Activated CD4-positive, alpha-beta T cell treated with anti-CD3 and anti-CD28 coated beads, Interleukin-10, Interleukin-2, amounts not matched to agents 100 ng/mL and 50 ng/mL, durations not matched to agents 16 hours and 8 hours (primary cell): ENCODE measurements around the gene NSL1.
A peak's percentile ranks its signal among the peaks of the same experiment; 100 is the strongest.

Experiments used
- DNase-seq: peaks from one replicate; pipeline ENCODE4 v3.0.0-alpha.2; 2020

The NSL1 gene, protein sequence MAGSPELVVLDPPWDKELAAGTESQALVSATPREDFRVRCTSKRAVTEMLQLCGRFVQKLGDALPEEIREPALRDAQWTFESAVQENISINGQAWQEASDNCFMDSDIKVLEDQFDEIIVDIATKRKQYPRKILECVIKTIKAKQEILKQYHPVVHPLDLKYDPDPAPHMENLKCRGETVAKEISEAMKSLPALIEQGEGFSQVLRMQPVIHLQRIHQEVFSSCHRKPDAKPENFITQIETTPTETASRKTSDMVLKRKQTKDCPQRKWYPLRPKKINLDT

DNA sequence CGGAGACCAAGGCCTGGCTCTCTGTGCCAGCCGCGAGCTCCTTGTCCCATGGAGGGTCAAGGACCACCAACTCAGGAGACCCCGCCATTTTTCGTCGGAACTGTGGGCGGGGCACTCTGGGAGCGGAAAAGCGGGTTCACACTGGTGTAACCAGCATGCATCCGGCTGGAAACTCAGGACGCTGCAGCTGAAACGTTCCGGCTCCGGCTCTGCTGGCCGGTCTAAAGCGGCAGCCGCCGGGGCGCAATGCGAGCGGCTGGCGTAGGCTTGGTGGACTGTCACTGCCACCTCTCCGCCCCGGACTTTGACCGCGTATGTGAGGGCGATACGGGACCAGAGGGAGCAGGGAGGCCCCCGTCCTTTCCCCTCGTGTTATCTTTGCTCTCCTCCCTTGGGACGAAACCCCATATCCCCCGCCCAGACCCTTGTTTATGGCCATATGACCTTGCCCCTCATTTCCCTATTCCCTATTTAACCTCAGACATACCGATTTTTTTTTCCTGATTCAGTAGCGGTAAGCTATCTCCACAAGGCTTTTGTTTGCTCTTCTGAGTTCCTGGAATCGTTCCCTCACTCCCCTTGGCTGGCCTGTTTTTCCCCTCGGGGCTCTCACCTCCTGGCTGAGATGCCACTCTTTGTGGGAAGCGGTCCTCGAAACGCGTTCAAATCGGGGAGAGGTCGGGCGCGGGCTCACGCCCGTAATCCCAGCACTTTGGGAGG, at the start of gene NSL1, which contains the start of gene TATDN3:
NSL1 (minus strand) TSS at position 102 of the 720 bp plus-strand sequence; CDS start at position 88, 14 bp downstream.
TATDN3 (plus strand) TSS at position 219 of the 720 bp plus-strand sequence; CDS start at position 247, 28 bp downstream.
- DNase-seq, result peak; percentile 94

DNA sequence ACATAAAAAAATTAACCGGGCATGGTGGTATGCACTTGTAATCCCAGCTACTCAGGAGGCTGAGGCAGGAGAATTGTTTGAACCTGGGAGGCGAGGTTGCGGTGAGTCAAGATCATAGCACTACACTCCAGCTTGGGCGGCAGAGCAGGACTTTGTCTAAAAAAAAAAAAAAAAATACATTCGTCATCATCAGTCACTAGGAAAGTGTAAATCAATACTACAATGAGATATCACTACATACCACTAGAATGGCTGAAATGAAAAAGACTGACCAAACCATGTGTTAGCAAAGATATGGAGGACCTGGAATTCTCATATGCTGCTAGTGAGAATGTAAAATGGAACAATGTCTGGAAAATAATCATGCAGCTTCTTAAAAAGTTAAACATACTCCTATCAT, 46.6 kb upstream of the NSL1 start:
- DNase-seq, result no peak

DNA sequence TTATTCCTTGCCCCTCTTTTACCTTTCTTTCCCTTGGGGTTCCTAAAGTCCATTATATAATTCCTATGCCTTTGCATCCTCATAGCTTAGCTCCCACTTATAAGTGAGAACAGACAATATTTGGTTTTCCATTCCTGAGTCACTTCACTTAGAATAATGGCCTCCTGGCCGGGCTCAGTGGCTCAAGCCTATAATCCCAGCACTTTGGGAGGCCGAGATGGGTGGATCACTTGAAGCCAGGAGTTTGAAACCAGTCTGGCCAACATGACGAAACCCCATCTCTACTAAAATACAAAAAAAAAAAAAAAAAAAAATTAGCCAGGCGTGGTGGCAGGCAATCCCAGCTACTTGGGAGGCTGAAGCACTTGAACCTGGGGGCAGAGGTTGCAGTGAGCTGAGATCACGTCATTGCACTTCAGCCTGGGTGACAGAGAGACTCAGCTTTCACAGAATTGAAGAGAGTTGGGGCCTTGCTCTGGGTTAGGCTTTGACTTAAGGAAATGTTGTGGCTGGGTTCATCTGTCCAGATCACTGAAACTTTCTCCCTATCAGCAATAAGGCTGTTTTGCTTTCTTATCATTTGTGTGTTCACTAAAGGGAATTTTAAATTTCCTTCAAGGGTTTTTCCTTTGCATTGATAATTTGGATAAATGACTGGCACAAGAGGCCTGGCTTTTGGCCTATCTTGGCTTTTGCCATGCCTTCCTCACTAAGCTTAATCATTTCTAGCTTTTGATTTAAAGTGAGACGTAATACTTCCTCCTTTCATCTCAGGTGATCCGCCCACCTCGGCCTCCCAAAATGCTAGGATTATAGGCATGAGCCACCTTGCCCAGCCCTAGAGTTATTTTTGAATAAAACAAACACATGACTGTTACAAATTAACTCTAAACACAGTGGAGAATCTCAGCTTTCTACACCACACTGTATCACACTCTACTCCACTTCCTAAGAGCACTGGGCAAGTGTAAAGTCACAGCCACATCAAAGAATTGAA, 41.9 kb upstream of the NSL1 start:
- DNase-seq, result peak; percentile 18

DNA sequence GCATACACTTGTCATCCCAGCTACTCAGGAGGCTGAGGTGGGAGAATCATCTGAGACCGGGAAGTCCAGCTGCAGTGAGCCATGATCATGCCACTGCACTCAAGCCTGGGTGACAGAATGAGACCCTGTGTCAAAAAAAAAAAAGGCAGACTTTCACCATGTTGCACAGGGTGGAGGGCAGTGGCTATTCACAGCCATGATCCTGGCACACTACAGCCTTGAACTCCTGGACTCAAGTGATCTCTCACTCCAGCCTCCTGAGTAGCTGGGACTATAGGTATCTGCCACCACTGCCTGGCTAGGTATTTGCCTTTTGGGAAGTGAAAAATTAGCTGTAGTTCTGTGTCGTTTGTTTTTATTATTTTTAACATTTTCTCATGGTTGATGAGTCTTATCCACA, 36.8 kb upstream of the NSL1 start:
- DNase-seq, result no peak

DNA sequence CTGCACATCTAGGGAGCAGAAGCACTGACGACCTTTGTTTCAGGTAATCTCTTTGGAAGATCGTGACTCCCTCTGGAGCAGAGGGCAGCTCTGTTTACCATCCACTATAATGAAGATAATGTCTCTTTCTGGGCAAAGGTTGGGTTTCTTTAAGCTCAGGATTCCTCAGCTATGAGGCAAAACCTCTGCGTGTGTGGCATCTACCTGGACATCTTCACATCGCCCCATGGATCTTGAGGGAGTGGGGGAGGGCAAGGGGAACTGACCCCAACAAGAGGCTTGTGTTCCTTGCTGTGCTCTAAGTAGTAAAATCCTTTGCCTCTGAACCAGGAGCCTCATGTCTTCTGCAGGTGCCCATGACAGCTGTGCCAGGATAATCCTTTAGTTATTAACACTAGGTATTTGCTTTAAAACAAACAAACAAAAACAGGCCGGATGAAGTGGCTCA, 36.3 kb upstream of the NSL1 start:
- DNase-seq, result no peak

DNA sequence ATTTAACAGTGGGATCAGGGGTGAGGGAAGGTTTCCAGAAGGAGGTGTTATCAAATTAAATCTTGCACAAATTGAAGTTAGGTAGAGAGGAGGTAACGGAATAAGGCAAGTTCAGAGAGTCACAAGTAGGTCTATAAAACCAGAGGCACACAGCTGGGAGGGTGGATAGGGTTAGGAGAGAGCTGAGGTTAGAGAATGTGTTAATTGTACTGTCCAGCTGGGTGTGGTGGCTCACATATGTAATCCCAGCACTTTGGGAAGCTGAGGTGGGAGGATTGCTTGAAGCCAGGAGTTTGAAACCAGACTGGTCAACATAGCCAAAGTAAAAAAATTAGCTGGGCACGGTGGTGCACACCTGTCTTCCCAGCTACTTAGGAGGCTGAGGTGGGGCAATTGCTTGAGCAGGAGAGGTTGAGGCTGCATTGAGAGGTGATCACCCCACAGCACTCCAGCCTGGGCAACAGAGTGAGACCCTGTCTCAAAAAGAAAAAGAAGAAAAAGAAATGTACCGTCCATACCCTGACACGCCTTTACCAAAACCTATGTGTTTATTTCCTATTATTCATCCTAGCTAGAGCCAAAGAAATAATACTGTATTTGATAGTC, 35.7 kb upstream of the NSL1 start:
- DNase-seq, result no peak

DNA sequence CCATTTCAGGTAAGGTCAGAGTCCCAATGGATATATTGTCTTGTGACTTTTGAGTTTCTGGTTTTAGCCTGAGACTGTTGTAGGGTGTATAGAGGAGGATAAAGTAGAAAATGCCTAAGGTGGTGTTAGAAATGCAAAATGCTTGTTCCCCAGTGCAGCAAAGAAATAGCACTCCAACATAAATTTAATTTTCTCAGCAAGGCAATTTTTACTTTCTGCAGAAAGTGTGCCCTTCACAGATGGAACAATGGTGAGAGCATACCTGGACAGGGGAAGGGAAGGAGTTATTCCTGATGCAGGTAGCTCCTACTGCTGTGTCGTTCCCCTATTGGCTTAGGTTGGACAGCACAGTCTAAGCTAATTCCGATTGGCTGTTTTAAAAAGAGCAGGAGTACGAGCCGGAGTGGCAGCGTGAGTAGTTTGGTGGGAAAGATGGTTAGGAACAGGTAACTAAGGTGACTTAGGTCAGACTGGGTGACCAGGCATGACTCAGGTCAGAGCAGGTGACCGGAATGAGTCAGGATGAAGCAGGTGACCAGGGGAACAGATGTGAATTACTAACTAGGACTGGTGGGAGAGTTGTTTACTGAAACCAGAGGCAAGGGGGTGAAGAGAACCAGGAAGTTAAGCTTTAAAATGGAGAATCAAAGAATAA, 34.3 kb upstream of the NSL1 start:
- no peak for DNase-seq

DNA sequence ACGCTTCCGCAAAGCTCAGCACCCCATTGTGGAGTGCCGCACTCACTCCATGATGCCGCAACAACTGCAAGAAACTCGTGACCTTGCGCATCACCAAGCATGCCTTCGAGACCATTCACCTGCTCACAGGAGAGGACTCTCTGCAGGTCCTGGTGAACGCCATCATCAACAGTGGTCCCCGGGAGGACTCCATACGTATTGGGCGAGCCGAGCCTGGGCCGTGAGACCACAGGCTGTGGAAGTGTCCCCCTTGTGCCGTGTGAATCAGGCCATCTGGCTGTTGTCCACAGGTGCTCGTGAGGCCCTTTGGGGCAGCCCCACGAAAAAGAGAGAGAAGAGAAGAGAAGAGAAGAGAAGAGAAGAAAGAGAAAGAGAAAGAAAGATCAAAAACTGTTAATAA, 32.6 kb upstream of the NSL1 start:
- DNase-seq, result no peak

DNA sequence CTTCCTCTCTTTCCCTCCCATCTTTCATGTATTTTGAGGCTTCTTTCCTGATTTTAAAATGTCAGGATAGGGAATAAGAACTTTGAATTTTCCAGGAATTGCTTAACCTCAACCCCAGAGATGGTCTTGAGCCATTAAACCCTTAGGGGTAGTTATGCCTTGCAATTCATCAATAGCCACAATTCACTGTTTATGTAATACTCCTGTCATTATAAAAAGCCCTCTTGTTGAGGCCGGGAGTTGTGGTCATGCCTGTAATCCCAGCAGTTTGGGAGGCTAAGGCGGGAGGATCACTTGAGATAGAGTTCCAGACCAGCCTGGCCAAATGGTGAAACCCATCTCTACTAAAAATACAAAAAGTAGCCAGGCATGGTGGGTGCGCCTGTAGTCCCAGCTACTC, 31.4 kb upstream of the NSL1 start:
- DNase-seq, result no peak

DNA sequence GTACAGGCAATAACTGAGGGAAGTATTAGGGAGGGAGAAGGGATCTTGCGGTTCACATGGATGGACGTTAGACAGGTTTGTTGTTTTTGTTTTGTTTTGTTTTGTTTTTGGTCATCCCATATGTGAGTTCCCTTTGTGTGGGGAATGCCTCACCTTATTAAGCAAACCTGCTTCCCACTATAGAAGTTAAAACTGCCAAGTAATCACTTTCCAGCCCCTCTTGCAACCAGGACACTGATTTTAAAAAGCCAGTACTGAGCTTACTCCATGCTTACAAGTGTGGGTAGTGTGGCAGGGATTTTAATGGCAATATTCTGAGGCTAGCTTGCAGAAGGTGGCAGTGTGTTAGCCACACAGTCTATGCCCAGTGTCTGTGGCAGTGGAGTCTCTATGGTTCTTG, 29.4 kb upstream of the NSL1 start:
- no peak for DNase-seq

DNA sequence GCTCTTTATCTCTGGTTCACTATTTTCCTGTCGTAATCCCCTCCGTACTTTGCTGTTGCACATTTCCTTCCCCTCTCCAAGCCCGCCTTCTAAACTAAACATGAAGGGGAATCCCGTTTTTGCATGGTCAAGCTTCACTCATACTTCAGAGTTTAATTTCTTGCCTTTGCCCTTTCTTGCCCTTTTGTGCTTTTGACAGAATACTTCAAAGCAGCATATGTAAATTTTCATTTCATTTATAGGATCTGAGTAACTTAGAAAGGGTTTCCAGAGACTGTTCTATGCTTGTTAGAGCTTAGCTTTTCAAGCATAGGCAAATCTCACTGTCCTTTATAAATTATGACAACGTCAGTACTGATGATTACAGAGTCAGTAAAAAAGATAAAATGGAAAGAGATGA, 28.1 kb upstream of the NSL1 start:
- DNase-seq, result no peak

DNA sequence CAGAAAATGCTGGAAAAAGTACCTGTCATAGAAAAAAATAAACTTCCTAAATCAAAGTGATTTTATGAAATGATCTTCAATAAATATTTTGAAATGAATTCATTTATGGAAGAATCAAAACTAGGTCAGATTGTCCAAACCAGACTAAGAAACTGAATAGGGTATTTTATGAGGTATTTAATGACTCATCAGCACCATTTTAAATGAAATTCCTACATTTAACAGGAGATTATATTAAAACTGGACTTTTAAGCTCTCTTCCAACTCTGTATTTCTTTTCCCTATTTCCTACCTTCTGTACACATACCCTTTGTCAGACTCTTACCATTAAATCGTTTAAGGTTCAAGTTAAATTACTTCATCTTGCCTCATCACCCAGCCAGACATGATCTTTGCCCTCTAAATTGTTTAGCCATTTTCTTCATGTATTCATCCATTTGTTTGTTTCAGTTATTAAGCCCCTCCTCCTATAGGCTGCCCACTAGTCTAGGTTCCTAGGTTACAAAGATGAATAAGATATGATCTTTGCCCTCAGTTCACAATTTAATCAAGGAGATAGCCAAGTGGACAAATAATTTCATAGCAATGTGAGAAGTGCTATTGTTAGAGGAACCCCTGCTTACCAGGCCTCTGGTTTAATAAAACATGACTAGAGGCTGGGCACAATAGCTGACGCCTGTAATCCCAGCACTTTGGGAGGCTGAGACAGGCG, 25.1 kb upstream of the NSL1 start:
- no peak for DNase-seq

DNA sequence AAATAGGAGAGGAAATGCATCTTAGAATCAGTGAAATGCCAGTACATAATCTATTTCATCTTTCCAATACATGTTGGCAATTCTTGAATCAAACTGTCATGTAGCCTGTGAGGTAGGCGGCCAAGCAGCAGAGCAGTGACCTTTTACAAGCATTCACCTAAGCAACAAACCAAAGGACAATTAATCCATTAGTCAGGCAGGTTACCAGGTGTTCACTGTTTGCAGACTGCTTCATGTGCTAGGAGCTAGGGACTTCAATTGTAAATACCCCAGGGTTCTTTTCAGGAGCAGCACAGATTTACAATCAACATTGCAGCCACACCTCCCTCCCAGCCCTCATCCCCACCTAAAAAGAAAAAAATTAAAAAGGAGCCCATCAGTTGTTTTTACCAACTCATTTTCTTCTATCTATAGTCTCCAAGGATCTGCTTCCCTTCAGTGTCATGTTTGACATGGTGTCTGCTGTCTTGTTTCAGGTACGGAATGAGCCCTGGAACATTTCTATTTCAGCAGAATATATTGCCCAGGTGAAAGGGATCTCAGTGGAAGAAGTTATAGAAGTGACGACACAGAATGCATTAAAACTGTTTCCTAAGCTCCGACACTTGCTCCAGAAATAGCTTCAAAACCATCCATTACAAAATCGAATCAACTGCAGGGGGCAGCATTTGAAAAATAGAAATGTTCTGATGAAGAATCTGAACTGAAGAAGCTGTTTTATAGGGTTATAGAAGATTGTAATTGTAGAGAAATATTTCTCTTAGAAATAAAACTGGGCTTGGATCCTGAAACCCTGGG, 23.2 kb upstream of the NSL1 start:
- DNase-seq, result peak; percentile 20

DNA sequence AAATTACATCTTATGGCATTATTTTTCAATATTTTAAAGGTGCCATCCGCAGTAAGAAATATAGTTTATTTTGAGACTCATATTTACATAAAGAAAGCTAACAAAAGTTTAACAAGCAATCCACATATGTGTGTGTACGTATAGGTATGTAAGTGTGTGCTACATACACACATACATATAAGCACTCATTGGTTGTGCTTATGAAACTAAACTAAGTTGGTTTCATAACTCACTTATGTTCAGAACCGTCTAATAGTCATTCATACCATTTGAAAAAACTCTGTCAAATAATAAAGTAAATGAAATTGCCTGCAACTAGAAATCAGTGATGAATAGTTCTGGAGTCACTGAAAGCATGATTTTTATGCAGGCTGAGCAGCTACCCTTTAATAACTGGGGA, 14.2 kb upstream of the NSL1 start:
- DNase-seq, result no peak

DNA sequence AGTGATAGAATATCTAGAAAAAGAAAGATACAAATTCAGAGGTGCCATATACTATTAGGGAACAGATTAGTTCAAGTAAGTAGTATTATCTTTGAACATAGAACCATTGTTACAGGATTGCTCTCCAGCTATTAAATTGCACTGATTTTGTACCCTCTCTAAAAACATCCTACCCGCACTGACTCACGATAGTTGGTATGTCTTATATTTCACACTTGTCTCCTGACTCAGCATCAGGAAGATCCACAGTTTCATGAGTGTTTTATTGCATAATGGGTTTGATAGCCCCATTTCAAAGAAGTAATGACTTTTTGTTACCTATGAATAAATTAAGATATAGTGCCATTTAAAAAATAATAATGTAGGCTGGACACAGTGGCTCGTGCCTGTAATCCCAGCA, 6.1 kb upstream of the NSL1 start:
- no peak for DNase-seq

DNA sequence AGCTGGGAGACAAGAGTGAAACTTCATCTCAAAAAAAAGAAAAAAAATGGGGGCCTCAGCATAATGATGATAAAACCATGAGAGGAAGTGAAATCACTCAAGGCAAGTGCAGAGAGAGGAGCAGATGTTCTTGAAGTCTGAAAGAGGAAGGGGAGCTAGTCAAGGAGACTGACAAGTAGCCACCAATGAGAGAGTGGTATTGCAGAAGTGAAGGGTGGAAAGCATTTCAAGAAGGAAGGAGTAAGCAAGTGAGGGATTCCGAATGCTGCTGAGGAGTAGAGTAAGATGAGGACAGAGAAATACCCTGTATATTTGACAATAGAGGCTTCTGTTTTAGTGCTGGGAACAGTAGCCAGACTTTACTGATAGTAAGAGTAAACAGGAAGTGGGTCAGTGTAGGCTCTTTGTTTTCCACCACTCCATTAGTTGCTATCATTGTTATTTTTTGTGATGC, 3.0 kb upstream of the NSL1 start:
- peak; percentile 13 for DNase-seq

DNA sequence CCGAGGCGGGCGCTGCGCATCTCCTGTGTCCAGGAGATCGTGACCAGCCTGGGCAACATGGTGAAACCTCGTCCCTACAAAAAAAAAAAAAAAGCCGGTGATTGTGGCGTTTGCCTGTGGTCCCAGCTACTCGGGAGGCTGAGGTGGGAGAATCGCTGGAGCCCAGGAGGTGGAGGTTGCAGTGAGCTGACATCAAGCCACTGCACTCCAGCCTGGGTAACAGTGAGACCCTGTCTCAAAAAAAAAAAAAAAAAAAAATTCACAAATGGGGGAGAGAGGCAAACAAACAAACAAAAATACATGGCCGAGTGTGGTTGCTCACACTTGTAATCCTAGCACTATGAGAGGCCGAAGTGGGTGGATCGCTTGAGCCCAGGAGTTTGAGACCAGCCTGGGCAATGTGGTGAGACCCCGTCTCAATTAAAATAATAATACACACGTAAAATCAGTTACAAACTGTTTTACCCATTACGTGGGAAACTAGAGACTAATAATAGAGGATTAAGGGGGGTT, 875 bp upstream of the NSL1 start:
- DNase-seq, result no peak

DNA sequence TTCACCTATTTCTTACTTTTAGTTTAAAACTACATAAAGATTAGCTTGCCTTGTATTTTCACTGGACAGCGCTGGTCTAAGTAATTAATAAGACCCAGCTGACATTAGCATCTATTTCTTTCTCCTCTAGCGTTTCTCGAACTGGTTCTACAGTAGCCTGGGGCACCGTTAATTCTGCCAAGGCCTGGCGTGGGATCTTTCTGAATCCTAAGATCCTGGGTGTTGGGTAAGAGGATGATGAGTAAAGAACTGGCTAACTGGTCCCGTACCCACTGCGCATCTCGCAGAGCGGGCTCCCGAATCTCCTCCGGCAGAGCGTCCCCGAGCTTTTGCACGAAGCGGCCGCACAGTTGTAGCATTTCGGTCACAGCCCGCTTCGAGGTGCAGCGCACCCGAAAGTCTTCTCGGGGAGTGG, 309 bp downstream of the NSL1 start:
- DNase-seq, result no peak

DNA sequence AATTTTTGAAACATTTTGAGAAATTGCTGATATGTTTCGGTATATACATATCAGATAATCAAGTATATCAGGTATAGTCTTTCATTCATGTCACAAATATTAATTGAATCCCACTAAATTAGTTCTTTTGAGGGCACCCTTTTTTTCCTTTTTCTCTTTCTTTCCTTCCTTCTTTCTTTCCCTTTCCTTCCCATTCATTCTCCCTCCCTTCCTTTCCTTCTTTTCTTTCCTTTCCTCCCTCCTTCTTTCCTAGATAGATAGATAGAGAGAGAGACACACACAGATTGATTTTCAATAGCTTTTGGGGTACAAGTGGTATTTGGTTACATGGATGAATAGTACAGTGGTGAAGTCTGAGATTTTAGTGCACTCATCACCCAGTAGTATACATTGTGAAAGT, 5.7 kb downstream of the NSL1 start:
- DNase-seq, result no peak

DNA sequence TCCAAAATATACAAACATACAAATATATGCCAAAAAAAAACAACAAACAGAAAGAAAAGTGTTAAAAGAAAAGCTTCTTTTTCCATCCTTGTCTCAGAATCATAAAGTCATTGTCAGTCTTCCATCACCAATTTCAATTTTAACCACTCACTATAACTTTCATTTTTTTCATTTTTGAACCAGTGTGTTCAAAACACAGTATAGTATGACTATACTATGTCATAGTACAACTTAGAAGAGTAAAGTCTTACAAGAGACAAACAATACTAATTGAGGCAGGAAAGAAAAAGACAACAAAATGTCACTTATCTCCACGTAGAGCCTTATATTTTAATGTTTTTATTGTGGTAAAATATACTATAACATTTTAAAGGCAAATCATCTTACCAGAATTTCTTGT, 7.6 kb downstream of the NSL1 start:
- no peak for DNase-seq
